AG04449 (cell line): ENCODE results near the gene CCR9.

Experiments used
- CTCF ChIA-PET: fragments of 350-600 bp; formaldehyde crosslinking; extraction: SDS; loops from one replicate; lab custom pipeline; 2021; ENCODE audit warnings: antibody characterized with exemption; lab: Yijun Ruan, JAX
- POLR2A ChIA-PET: fragments of 400-600, 350-600 bp; formaldehyde crosslinking; extraction: SDS; loops from one replicate; lab custom pipeline; 2020; ENCODE audit warnings: antibody characterized with exemption, inconsistent platforms; lab: Yijun Ruan, JAX
- DNase-seq: peaks from one replicate; pipeline ENCODE4 v3.0.0-alpha.2; 2010; ENCODE audit warnings: low read depth, low spot score
- H3K4me3 ChIP-seq: 2 replicates; pipeline ENCODE4 v1.5.1; 2011; ENCODE audit warnings: low read depth, mild to moderate bottlenecking, control low read depth, low read length
- TF ChIP-seq, protein P1 (sequence below): IDR thresholded peaks from one replicate; pipeline ENCODE4 v1.5.1; 2011; ENCODE audit warnings: mild to moderate bottlenecking, moderate library complexity, low read length, control low read depth, inconsistent platforms; ENCODE audit not compliant: insufficient read depth; ENCODE audit errors: missing control alignments

CCR9 gene

DNA sequence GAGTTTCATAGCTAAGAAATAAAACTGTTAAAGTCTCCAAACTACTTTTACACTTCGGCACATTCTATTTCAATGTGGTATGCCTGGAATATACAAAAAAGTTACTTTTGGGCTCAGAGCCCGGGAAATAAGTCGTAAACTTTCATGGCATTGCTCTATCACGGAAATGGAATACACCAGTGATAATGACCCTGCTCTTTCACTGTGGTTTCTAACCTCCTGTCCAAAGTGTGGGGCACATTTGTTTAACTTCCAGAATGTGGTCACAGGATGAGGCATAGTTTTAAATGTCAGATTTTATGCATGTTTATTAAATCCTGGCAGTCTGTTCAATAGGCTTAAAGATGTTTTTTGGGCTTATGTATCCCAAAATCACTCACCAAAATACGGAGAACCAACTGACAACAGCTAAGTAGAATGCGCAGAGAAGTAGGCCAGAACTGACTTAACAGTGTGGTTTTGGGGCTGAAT, 62.0 kb downstream of the CCR9 start:
- peak; percentile 69 for DNase-seq
- ChIA-PET CTCF (interaction anchor here (1.0 to 36.2 kb wide), 4 partner anchors 10 to 135 kb away, joined by 3 to 918 read pairs (median 18); no protein-coding TSS in a partner anchor), POLR2A (interaction anchor here (1.0 kb wide), 1 partner anchor 39 kb away, joined by 3 read pairs; no protein-coding TSS in a partner anchor)
- no peak overlapping the region for H3K4me3 ChIP-seq
- TF ChIP-seq, protein P1, sequence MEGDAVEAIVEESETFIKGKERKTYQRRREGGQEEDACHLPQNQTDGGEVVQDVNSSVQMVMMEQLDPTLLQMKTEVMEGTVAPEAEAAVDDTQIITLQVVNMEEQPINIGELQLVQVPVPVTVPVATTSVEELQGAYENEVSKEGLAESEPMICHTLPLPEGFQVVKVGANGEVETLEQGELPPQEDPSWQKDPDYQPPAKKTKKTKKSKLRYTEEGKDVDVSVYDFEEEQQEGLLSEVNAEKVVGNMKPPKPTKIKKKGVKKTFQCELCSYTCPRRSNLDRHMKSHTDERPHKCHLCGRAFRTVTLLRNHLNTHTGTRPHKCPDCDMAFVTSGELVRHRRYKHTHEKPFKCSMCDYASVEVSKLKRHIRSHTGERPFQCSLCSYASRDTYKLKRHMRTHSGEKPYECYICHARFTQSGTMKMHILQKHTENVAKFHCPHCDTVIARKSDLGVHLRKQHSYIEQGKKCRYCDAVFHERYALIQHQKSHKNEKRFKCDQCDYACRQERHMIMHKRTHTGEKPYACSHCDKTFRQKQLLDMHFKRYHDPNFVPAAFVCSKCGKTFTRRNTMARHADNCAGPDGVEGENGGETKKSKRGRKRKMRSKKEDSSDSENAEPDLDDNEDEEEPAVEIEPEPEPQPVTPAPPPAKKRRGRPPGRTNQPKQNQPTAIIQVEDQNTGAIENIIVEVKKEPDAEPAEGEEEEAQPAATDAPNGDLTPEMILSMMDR, result no peak

DNA sequence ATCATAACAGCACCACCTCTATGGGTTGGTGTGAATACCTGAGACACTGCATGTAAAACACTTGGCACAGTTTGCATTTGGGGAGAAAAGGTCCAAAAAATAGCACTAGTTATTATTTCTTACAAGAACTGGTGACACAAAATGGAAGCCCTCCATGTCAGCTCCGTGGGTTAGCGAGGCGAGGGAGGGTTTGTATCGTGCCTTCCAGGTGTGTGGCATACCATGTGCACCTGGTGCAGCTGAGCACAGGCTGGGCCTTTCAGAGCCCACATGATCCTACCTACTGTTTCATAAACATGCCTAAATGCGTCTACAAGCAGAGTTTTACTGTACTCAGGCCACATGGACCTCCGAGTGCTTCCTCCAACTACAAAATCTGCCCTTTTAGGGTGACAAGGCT, 62.5 kb downstream of the CCR9 start:
- no peak for DNase-seq
- ChIA-PET POLR2A (no interaction called here), CTCF (interaction anchor here (1.0 to 36.2 kb wide), 4 partner anchors 10 to 134 kb away, joined by 3 to 918 read pairs (median 18); no protein-coding TSS in a partner anchor)
- no peak overlapping the region for H3K4me3 ChIP-seq
- TF ChIP-seq, protein P1, result no peak

DNA sequence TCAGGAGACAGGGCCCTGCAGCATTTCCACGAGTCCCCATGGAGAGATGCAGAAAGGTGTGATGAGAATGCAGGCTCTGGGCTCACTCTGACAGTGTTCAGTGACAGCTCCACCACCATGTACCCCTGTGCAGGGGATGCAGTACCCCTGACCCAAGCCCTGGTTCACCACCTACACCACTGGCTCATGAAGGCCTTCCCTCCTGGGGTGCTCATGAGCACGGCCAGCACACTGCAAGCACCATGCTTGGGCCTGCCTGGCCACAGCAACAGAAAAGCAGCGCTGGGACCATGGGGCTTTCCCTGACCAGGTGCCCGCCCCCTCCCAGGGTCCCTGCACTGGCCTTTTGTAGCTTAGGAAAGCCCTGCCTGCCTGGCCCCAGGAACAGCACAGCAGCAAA, 63.1 kb downstream of the CCR9 start:
- POLR2A ChIA-PET, result no interaction called here
- TF ChIP-seq, protein P1, result no peak
- CTCF ChIA-PET, result interaction anchor here (2.1 to 36.2 kb wide), 2 partner anchors 20 to 134 kb away, joined by 5 to 918 read pairs; no protein-coding TSS in a partner anchor
- H3K4me3 ChIP-seq, result no peak overlapping the region
- DNase-seq, result no peak

DNA sequence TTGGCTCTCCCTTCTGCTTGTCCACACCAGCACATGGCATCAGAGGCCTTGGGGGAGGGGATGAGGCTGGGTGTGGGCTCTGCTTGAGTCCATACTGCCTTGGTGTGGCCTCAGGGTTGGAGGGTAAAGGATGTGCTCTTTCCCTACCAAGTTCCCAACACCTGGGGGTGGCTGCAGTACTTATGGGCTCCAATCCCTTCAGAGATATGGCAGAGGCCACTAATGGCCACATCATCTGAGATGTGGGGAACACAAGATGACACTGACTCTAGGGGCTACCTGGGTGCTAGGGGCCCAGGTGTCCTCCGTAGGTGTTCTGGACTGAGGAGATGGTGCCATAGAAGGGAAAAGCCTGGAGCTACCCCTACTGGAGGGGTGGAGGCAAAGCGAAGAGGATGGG, 63.8 kb downstream of the CCR9 start:
- CTCF ChIA-PET, result interaction anchor here (0.5 to 36.2 kb wide), 7 partner anchors 9 to 259 kb away, joined by 3 to 918 read pairs (median 5); no protein-coding TSS in a partner anchor
- no peak for DNase-seq
- no peak overlapping the region for H3K4me3 ChIP-seq
- POLR2A ChIA-PET, result no interaction called here
- TF ChIP-seq, protein P1, result no peak

DNA sequence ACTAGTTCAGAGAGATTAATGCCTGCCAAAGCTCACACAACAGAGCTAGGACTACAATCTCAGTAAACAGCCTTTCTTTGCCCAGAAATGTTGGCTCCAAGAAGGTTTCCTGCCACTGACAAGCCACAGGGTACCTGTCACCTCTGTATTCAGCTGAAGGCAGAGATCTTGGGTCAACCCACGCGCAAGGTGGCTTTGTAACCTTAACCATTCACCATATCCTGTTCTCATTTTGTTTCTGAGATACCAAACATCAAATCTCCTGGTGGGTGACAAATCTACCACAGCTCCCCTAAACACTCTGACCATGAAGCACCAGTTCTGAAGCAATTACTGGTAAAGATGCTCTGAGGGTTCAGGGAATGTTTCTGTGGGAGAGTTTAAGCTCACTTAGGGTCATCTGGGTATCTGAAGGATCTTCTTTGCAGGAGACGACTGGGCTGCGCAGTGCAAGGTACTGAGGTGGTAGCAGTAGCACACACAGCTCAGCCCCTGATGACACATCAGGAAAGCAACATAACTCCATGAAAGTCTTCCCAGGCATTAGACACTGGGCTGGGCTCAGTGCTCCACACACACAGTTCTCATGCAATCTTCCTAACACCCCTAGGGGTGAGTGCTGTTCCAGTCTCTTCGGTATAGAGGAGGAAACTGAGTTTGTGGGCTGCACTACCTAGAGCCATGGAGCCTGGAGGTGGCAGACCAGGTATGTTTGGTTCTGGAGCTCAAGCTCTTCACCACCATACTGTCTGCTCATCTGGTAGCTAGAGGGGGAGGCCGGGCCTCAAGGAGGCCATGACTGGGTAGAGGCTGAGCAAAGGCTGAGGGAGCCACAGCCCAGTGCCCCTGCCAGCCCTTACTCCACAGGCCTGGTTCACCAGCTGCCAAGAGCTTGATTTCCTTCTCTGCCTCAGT, 64.6 kb downstream of the CCR9 start:
- ChIA-PET POLR2A (no interaction called here), CTCF (interaction anchor here (0.5 to 36.2 kb wide), 10 partner anchors 10 to 259 kb away, joined by 3 to 918 read pairs (median 4); no protein-coding TSS in a partner anchor)
- H3K4me3 ChIP-seq, result no peak overlapping the region
- DNase-seq, result no peak
- TF ChIP-seq, protein P1, result no peak

DNA sequence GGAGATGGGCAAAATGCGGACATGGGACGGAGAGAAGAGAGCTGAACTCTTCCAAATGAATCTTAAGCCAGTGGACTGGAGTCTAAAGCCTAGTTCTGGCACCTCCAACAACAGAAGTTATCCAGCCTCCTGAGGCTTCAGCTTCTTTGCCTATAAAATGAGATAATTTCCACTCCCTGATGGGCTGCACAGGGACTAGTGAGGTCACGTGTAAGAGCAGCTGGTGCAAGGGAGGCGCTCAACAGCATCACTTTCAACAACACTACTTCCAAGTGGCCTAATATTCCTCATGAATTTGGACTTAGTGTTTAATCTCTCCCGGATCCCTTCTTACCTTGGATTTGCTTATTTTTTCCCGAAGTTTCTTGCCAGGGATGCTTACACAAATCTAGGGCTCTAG, 65.6 kb downstream of the CCR9 start:
- ChIA-PET CTCF (interaction anchor here (0.8 to 36.2 kb wide), 6 partner anchors 8 to 131 kb away, joined by 3 to 918 read pairs (median 4); no protein-coding TSS in a partner anchor), POLR2A (no interaction called here)
- DNase-seq, result no peak
- TF ChIP-seq, protein P1, result no peak
- H3K4me3 ChIP-seq, result no peak overlapping the region
